Thyroid gland (tissue), 4 donors: ENCODE data around the gene NEBL.

ENCODE experiments used
- POLR2A ChIP-seq, 2 donors: fragments of 450-650 bp; IDR thresholded peaks; one replicate each; pipeline ENCODE4 v1.6.1; 2017; ENCODE audit warnings: antibody characterized with exemption in 2 of 2, mild to moderate bottlenecking in 2 of 2, moderate library complexity in 1 of 2
- TF ChIP-seq, protein P1 (sequence below), 6 experiments: fragments of 200-600 bp in 3 of 6; fragments of 450-650 bp in 3 of 6; sonication (generic) in 3 of 6; IDR thresholded peaks; one replicate each; pipeline ENCODE4 v1.5.1; 2016 to 2019; ENCODE audit warnings: antibody characterized with exemption in 6 of 6, mild to moderate bottlenecking in 2 of 6, inconsistent platforms in 1 of 6, moderate library complexity in 1 of 6

DNA sequence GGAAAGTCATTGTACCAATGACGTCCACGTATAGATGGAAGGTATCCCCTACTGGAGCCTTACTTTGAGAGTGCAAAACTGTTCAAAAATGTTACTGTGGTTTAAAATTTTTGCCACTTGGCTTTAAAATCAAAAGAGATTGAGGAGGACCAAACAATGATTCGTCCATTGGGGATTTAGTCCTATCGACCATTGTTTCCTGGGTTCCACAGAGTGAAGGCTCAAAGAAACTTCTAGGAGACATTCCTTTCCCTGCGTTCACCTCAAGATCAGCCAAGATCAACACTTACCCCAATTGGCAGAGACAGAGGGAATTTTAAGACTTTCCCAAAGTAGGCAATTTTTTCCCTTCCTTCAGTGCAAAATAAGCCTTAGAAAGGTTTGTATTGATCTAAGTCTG, 152.3 kb downstream of the NEBL start:
- TF ChIP-seq POLR2A (IDR thresholded peaks at IDR 0.05), result no peak
- TF ChIP-seq, protein P1, sequence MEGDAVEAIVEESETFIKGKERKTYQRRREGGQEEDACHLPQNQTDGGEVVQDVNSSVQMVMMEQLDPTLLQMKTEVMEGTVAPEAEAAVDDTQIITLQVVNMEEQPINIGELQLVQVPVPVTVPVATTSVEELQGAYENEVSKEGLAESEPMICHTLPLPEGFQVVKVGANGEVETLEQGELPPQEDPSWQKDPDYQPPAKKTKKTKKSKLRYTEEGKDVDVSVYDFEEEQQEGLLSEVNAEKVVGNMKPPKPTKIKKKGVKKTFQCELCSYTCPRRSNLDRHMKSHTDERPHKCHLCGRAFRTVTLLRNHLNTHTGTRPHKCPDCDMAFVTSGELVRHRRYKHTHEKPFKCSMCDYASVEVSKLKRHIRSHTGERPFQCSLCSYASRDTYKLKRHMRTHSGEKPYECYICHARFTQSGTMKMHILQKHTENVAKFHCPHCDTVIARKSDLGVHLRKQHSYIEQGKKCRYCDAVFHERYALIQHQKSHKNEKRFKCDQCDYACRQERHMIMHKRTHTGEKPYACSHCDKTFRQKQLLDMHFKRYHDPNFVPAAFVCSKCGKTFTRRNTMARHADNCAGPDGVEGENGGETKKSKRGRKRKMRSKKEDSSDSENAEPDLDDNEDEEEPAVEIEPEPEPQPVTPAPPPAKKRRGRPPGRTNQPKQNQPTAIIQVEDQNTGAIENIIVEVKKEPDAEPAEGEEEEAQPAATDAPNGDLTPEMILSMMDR (IDR thresholded peaks at IDR 0.05), result no peak
